GM19468 (cell line): ENCODE results near the gene UGT3A1.
"Not testable (repeated sequence)": the region's sequence is repeated elsewhere in the genome, so short reads cannot be mapped to it uniquely, and the experiment has no call there.

Experiments used
- ATAC-seq: cut with Tn5 transposase; IDR thresholded peaks from one replicate; pipeline ENCODE4 v1.9.1; 2021; ENCODE audit warnings: mild to moderate bottlenecking, moderate library complexity, moderate number of reproducible peaks; ENCODE audit not compliant: unreplicated experiment; ENCODE audit errors: extremely low read depth

Gene UGT3A1

GRCh38 chr5:35990941-35991611, at the start of gene UGT3A1:
Gene UGT3A1 (minus strand): TSS chr5:35991390. CDS start chr5:35991240, 150 bp downstream.
- no peak for ATAC-seq

GRCh38 chr5:36035696-36036095, 44.5 kb upstream of the UGT3A1 start:
- no peak for ATAC-seq

GRCh38 chr5:36034536-36035134, 43.4 kb upstream of the UGT3A1 start:
- ATAC-seq: not testable (repeated sequence)

GRCh38 chr5:36033486-36033885, 42.3 kb upstream of the UGT3A1 start:
- ATAC-seq: no peak

- ATAC-seq: no peak
Observed at GRCh38 chr5:36033047-36033446, 41.9 kb upstream of the UGT3A1 start.

- no peak for ATAC-seq
Observed at GRCh38 chr5:36031223-36031622, 40.0 kb upstream of the UGT3A1 start.

- ATAC-seq: no peak
Observed at GRCh38 chr5:36029914-36030313, 38.7 kb upstream of the UGT3A1 start.

GRCh38 chr5:36028816-36029465, 37.8 kb upstream of the UGT3A1 start:
- no peak for ATAC-seq

- no peak for ATAC-seq
Observed at GRCh38 chr5:36027711-36028110, 36.5 kb upstream of the UGT3A1 start.

- ATAC-seq: no peak
Observed at GRCh38 chr5:36026706-36027465, 35.7 kb upstream of the UGT3A1 start.

GRCh38 chr5:36022246-36022645, 31.1 kb upstream of the UGT3A1 start:
- not testable (repeated sequence) for ATAC-seq

GRCh38 chr5:36019584-36019983, 28.4 kb upstream of the UGT3A1 start:
- not testable (repeated sequence) for ATAC-seq

- no peak for ATAC-seq
Observed at GRCh38 chr5:36017622-36018021, 26.4 kb upstream of the UGT3A1 start.

GRCh38 chr5:36017004-36017403, 25.8 kb upstream of the UGT3A1 start:
- no peak for ATAC-seq

GRCh38 chr5:36013182-36013581, 22.0 kb upstream of the UGT3A1 start:
- ATAC-seq: no peak

GRCh38 chr5:36009698-36010097, 18.5 kb upstream of the UGT3A1 start:
- ATAC-seq: no peak

GRCh38 chr5:36007366-36007765, 16.2 kb upstream of the UGT3A1 start:
- no peak for ATAC-seq

GRCh38 chr5:36006163-36006562, 15.0 kb upstream of the UGT3A1 start:
- ATAC-seq: no peak

GRCh38 chr5:36001032-36001431, 9.8 kb upstream of the UGT3A1 start:
- no peak for ATAC-seq

- ATAC-seq: no peak
Observed at GRCh38 chr5:35999547-35999946, 8.4 kb upstream of the UGT3A1 start.

GRCh38 chr5:35996076-35996475, 4.9 kb upstream of the UGT3A1 start:
- ATAC-seq: no peak
